Measurements from ENCODE around the gene MAP1B. TPM values are rescaled to one million over a fixed set of nuclear protein-coding genes. Genes with fewer than 3 reads are reported as not detected.

MAP1B gene
- total and polyA plus RNA-seq, 4 donors = 1.5 to 46.7 (median 16.0) TPM

Small RNA genes within 50 kb of the gene (small RNA-seq; reads per million reads assigned to genes)
- gene MIR4803 (ENCODE audit: low replicate concordance) = not detected

Other genes with a start within 250 kb of the MAP1B start
- gene MRPS27, start 212.8 kb downstream of the MAP1B start, total RNA-seq = 10 to 100 TPM; 39.0 to 84.8 TPM
- 10 to 100 TPM; 18.8 to 26.4 TPM for gene MRPS27, start 212.8 kb downstream of the MAP1B start, polyA plus RNA-seq
- gene PTCD2, start 212.9 kb downstream of the MAP1B start, total RNA-seq = 10 to 100 TPM in 1 of 2 donors, 1 to 10 TPM in 1; 8.9 to 12.0 TPM
- 1 to 10 TPM; 1.9 to 3.8 TPM for gene PTCD2, start 212.9 kb downstream of the MAP1B start, polyA plus RNA-seq

Measured in lung (tissue), 5 donors.